Measurements from ENCODE around the gene CCDC81.

DNA sequence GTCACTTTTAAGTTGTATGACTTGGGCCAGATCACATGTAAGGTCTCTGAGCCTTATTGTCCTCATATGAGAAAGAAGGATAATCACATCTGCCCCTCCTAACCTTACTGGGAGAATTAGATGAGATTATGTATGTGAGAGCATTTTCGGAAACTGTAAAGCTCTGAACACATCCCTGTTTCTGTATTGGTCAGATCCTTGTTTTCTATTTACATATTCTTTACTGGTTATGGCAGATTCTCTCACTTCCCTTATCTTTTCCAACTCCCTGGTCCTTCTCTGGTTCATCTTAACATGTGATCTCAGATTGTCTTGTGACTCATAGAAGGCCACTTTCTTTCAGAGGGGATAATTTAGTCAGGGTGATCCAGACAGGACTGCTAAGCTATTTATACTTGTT, 41.8 kb downstream of the CCDC81 start:
- TF ChIP-seq EZH2 (IDR thresholded peaks at IDR 0.05; ENCODE audit: low read length, unreplicated experiment) (no peak), EZH2phosphoT487 (IDR thresholded peaks at IDR 0.05; ENCODE audit: borderline replicate concordance, low read length) (no peak)
- TF ChIP-seq, protein P1, sequence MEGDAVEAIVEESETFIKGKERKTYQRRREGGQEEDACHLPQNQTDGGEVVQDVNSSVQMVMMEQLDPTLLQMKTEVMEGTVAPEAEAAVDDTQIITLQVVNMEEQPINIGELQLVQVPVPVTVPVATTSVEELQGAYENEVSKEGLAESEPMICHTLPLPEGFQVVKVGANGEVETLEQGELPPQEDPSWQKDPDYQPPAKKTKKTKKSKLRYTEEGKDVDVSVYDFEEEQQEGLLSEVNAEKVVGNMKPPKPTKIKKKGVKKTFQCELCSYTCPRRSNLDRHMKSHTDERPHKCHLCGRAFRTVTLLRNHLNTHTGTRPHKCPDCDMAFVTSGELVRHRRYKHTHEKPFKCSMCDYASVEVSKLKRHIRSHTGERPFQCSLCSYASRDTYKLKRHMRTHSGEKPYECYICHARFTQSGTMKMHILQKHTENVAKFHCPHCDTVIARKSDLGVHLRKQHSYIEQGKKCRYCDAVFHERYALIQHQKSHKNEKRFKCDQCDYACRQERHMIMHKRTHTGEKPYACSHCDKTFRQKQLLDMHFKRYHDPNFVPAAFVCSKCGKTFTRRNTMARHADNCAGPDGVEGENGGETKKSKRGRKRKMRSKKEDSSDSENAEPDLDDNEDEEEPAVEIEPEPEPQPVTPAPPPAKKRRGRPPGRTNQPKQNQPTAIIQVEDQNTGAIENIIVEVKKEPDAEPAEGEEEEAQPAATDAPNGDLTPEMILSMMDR (conservative IDR thresholded peaks at IDR 0.05; ENCODE audit: low read depth, low read length), result no peak
